HG03103 (cell line): Measurements from ENCODE around the gene CACNA2D2.

Experiments used
- ATAC-seq: cut with Tn5 transposase; IDR thresholded peaks from one replicate; pipeline ENCODE4 v1.9.1; 2021; ENCODE audit warnings: low read depth; ENCODE audit not compliant: unreplicated experiment

The CACNA2D2 gene

GRCh38 chr3:50375258-50375931 is 128.0 kb downstream of the CACNA2D2 start:
- no peak for ATAC-seq

- ATAC-seq = no peak
These were observed 128.8 kb downstream of the CACNA2D2 start for GRCh38 chr3:50374363-50375257.

- no peak for ATAC-seq
These were observed 130.0 kb downstream of the CACNA2D2 start for GRCh38 chr3:50373146-50374051.

- ATAC-seq = no peak
These were observed 131.1 kb downstream of the CACNA2D2 start for GRCh38 chr3:50372349-50372748.

- ATAC-seq = no peak
These were observed 132.2 kb downstream of the CACNA2D2 start for GRCh38 chr3:50371133-50371685.

GRCh38 chr3:50370594-50370993 is 132.8 kb downstream of the CACNA2D2 start:
- no peak for ATAC-seq

GRCh38 chr3:50369012-50369670 is 134.3 kb downstream of the CACNA2D2 start:
- no peak for ATAC-seq

- ATAC-seq = no peak
These were observed 137.6 kb downstream of the CACNA2D2 start for GRCh38 chr3:50365842-50366220.

- ATAC-seq = peak; percentile 91
These were observed 138.2 kb downstream of the CACNA2D2 start for GRCh38 chr3:50365080-50365841.

GRCh38 chr3:50364573-50365079 is 138.8 kb downstream of the CACNA2D2 start:
- ATAC-seq = peak; percentile 7

- peak; percentile 9 for ATAC-seq
These were observed 143.7 kb downstream of the CACNA2D2 start for GRCh38 chr3:50359760-50360110.

GRCh38 chr3:50358911-50359759 is 144.3 kb downstream of the CACNA2D2 start, which contains the start of gene TMEM115:
TSS of gene TMEM115 (minus strand) at chr3:50359521. CDS start at chr3:50359063, 458 bp downstream.
- peak; percentile 99 for ATAC-seq

- no peak for ATAC-seq
These were observed 145.0 kb downstream of the CACNA2D2 start for GRCh38 chr3:50358355-50358910.

GRCh38 chr3:50357481-50357880 is 146.0 kb downstream of the CACNA2D2 start:
- no peak for ATAC-seq

- ATAC-seq = no peak
These were observed 146.9 kb downstream of the CACNA2D2 start for GRCh38 chr3:50356553-50356952.

- no peak for ATAC-seq
These were observed 147.4 kb downstream of the CACNA2D2 start for GRCh38 chr3:50355829-50356552.

GRCh38 chr3:50354850-50355249 is 148.6 kb downstream of the CACNA2D2 start:
- ATAC-seq = no peak
